Measurements from ENCODE around the gene RUFY3.
A peak's percentile ranks its signal among the peaks of the same experiment; 100 is the strongest.
"Not testable (repeated sequence)": the region's sequence is repeated elsewhere in the genome, so short reads cannot be mapped to it uniquely, and the experiment has no call there.

RUFY3 gene, protein sequence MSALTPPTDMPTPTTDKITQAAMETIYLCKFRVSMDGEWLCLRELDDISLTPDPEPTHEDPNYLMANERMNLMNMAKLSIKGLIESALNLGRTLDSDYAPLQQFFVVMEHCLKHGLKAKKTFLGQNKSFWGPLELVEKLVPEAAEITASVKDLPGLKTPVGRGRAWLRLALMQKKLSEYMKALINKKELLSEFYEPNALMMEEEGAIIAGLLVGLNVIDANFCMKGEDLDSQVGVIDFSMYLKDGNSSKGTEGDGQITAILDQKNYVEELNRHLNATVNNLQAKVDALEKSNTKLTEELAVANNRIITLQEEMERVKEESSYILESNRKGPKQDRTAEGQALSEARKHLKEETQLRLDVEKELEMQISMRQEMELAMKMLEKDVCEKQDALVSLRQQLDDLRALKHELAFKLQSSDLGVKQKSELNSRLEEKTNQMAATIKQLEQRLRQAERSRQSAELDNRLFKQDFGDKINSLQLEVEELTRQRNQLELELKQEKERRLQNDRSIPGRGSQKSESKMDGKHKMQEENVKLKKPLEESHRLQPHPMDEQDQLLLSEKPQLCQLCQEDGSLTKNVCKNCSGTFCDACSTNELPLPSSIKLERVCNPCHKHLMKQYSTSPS

GRCh38 chr4:70721747-70722146, at the start of gene RUFY3:
RUFY3 (plus strand) TSS chr4:70721964; CDS start chr4:70722574, 610 bp downstream.
- DNase-seq (ENCODE audit: low read depth) = peak; percentile 81

- DNase-seq (ENCODE audit: low read depth) = no peak
Observed at GRCh38 chr4:70674191-70674590, 47.6 kb upstream of the RUFY3 start.

- no peak for DNase-seq (ENCODE audit: low read depth)
Observed at GRCh38 chr4:70674731-70675130, 47.0 kb upstream of the RUFY3 start.

- DNase-seq (ENCODE audit: low read depth) = no peak
Observed at GRCh38 chr4:70676554-70677090, 45.1 kb upstream of the RUFY3 start.

GRCh38 chr4:70678383-70678999, 43.3 kb upstream of the RUFY3 start:
- DNase-seq (ENCODE audit: low read depth) = no peak

GRCh38 chr4:70680934-70681333, 40.8 kb upstream of the RUFY3 start:
- no peak for DNase-seq (ENCODE audit: low read depth)

DNA sequence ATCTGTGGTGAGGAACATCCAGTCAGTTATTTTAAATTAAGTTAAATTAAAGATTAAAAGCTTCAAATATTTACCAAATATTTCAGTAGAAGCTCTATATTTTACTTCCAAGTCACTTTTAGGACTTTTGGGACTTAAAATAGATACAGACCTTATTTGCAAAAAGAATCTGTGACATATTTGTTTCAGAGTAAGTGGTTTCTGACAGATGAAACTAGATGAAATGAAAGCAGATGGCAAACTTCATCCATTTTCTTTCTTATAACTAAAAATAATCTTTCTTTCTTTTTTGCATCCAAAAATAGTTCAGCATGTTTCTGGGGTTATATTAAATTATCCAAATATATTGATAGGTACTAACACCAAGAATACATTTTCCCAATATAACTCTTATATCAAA, 40.1 kb upstream of the RUFY3 start:
- DNase-seq (ENCODE audit: low read depth) = no peak

DNA sequence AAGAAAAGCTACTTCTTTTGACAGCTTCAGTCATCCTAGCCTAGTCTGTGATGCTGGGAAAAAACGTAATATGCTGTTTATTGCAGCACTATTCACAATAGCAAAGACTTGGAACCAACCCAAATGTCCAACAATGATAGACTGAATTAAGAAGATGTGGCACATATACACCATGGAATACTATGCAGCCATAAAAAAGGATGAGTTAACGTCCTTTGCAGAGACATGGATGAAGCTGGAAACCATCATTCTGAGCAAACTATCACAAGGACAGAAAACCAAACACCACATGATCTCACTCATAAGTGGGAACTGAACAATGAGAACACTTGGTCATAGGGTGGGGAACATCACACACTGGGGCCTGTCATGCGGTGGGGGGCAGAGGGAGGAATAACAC, 39.6 kb upstream of the RUFY3 start:
- not testable (repeated sequence) for DNase-seq (ENCODE audit: low read depth)

DNA sequence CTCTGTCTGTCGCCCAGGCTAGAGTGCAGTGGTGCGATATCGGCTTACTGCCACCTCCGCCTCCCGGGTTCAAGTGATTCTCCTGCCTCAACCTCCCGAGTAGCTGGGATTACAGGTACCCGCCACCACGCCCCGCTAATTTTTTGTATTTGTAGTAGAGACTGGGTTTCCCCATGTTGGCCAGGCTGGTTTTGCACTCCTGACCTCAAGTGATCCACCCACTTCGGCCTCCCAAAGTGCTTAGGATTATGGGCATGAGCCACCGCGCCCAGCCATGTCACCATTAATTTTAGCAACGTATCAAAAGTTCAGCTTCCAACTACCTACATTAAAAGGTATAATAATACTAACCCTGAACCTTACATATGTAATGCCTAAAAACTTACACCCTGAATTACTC, 34.4 kb upstream of the RUFY3 start:
- no peak for DNase-seq (ENCODE audit: low read depth)

- peak; percentile 98 for DNase-seq (ENCODE audit: low read depth)
Observed at GRCh38 chr4:70687821-70688794, 33.7 kb upstream of the RUFY3 start, which contains the start of gene UTP3. UTP3 (plus strand) TSS chr4:70688532; CDS start chr4:70688678, 146 bp downstream.

DNA sequence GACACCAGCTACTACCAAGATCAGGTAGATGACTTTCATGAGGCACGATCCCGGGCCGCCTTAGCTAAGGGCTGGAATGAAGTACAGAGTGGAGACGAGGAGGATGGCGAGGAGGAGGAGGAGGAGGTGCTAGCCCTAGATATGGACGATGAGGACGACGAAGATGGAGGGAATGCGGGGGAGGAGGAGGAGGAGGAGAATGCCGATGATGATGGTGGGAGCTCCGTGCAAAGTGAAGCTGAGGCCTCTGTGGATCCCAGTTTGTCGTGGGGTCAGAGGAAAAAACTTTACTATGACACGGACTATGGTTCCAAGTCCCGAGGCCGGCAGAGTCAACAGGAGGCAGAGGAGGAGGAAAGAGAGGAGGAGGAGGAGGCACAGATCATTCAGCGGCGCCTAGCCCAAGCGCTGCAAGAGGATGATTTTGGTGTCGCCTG, 33.0 kb upstream of the RUFY3 start:
- no peak for DNase-seq (ENCODE audit: low read depth)

- no peak for DNase-seq (ENCODE audit: low read depth)
Observed at GRCh38 chr4:70691661-70692060, 30.1 kb upstream of the RUFY3 start.

DNA sequence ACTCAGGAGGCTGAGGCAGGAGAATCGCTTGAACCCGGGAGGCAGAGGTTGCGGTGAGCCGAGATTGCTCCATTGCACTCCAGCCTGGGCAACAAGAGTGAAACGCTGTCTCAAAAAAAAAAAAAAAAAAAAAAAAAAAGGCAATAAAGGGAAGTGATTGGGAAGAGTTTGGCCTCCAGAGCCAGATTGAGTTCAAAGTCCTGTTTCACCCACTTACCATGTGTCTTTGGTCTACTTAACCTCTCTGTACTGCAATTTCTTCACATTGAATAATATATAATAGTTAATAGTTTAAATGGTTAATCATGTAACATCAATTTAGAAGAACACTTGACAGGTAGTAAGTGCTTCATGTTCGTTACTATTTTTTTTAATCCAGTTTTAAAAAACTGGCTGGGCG, 27.1 kb upstream of the RUFY3 start:
- not testable (repeated sequence) for DNase-seq (ENCODE audit: low read depth)

DNA sequence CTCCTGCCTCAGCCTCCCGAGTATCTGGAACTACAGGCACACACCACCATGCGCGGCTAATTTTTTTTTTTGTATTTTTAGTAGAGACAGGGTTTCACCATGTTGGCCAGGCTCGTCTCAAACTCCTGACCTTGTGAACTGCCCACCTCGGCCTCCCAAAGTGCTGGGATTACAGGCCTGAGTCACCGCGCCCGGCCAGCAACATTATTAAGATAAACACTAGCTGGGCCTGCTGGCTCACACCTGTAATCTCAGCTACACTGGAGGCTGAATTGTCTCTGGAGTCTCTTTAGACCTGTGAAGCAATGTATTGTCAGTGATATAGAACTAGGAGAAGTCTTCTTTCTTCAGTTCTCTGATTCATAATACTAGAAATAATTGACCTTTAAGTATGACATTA, 23.3 kb upstream of the RUFY3 start:
- DNase-seq (ENCODE audit: low read depth) = not testable (repeated sequence)

GRCh38 chr4:70700712-70701111, 21.1 kb upstream of the RUFY3 start:
- no peak for DNase-seq (ENCODE audit: low read depth)

DNA sequence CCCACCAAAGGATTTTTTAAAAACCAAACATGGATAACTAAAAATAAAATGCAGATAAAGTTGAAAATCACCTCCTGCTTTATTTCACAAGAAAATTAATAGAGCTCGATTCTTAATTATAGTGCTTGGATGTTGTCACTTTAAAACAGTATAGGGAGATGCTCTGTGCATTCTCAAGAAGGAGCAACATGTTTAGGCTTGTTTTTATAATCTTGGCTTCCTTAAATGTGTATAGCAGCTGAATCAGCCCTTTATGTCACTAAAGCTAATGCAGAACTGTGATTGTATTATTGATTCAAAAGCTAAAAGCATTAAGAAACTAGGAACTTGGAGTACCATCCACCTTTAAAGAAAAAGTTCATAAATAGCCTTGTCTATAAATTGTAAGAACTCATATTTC, 20.5 kb upstream of the RUFY3 start:
- no peak for DNase-seq (ENCODE audit: low read depth)

- DNase-seq (ENCODE audit: low read depth) = not testable (repeated sequence)
Observed at GRCh38 chr4:70702592-70702991, 19.2 kb upstream of the RUFY3 start.

- no peak for DNase-seq (ENCODE audit: low read depth)
Observed at GRCh38 chr4:70703619-70704214, 18.0 kb upstream of the RUFY3 start.

DNA sequence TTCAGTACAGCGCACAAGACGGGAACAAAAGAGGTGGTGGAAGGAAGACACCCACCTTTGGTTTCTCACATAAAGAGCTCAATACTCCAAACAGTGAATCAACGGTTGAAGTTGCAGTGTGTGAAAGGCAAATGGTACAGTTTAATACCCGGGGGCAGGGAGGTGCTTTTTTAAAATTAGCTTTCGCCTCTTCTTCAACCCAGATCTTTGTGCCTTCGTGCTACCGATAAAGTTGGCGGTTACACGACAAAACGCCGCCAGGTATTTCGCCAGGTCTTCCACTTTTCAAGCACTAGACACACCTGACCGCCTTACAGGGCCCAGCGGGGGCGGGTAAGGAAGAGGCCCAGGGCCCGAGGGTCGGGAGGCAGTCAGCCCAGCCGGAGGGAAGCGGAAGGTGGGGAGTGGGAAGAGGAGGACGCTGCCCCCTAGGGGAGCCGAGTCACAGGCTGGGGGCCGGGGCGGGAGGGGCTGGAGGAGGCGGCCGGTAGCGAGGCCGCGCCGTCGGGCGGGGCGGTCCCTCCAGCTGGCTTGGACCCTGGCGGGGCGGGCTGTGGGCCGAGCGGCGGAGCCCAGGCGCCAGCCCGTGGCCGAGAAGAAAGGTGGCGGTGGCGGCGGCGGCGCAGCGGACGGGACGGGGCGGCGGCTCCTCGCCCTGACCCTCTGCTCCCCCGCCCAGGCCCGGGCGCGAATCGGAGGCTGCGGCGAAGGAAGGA, 17.4 kb upstream of the RUFY3 start:
- DNase-seq (ENCODE audit: low read depth) = no peak

DNA sequence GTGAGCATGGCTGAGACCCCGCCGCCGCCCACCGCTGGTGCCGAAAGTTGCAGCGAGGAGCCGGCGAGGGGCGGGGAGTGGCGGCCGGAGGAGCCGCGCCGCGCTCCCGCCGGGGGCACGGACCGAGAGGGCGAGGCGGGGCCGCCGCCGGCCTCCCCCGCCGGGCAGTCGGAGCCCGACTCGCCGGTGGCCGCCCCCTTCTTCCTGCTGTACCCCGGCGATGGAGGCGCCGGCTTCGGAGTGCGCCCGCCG, 16.9 kb upstream of the RUFY3 start:
- DNase-seq (ENCODE audit: low read depth) = no peak
